ENCODE data around the gene CSTPP1.

CSTPP1 gene, protein sequence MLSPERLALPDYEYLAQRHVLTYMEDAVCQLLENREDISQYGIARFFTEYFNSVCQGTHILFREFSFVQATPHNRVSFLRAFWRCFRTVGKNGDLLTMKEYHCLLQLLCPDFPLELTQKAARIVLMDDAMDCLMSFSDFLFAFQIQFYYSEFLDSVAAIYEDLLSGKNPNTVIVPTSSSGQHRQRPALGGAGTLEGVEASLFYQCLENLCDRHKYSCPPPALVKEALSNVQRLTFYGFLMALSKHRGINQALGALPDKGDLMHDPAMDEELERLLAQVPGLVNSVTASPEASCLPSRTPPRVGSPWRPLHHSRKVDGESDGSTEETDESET

DNA sequence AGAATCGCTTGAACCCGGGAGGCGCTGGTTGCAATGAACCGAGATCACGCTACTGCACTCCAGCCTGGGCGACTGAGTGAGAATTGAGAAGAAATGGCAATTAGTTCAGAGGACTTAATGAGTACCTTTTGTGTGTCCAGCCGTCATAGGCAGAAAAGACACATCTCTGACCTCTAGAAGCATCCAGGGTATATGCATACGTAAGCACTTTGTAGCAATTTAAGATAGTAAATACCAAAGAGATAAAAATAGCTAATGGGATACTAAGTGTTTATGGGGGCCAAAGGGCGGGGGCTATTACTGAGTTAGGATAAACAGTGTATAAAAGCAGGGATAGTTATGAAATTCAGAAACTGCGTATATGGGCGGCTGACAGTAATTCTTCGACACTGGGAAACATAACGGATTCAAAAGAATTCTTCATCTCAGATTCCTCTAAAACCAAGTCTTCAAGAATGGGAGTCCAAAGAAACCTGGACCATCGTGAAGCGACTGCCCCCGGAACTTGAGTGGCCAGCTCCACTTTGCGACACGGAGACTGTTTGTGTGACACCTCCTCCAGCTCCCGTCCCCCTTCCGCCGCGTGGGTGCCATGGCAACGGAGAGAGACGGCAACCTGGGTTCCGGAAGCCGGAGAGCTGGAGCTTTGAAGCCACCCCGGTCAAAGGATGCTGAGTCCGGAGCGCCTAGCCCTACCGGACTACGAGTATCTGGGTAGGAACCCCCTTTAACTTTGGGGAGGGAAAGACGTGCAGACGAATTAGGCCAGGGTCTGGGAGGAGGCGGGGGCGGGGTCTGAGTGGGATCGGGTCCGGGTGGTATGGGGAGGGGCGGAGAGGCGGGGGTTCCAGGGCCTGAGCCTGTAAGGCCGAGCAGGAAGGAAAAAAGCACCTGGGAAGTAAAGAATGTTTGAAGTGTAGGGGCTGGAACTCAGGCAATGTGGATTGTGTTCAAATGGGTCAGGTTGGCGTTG is at the start of gene CSTPP1:
CSTPP1 (plus strand) TSS at position 624 of the 973 bp plus-strand sequence; CDS start at position 669, 45 bp downstream.
- peak; percentile 76 to 83 for DNase-seq

- no peak for DNase-seq
These were observed 47.9 kb upstream of the CSTPP1 start for GRCh38 chr11:46888636-46889035.

- no peak for DNase-seq
These were observed 47.3 kb upstream of the CSTPP1 start for GRCh38 chr11:46889251-46889650.

- DNase-seq: peak; percentile 39 to 73
These were observed 46.7 kb upstream of the CSTPP1 start for GRCh38 chr11:46889689-46890475.

DNA sequence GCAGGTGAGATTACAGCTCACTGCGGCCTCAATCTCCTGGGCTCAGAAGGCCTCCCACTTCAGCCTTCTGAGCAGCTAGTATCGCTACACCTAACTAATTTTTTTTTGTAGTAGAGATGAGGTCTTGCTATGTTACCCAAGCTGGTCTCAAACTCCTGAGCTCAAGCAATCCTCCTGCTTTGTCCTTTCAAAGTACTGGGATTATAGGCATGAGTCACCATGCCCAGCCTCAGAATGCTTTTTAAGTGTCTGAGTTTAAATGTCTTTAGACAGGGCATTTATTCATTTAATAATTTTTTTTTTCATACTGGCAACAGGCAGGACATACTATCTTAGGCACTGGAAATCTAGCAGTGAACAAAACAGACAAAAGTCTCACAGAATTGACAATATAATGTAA is 45.9 kb upstream of the CSTPP1 start:
- DNase-seq: no peak

GRCh38 chr11:46892109-46892508 is 44.5 kb upstream of the CSTPP1 start:
- DNase-seq: no peak

DNA sequence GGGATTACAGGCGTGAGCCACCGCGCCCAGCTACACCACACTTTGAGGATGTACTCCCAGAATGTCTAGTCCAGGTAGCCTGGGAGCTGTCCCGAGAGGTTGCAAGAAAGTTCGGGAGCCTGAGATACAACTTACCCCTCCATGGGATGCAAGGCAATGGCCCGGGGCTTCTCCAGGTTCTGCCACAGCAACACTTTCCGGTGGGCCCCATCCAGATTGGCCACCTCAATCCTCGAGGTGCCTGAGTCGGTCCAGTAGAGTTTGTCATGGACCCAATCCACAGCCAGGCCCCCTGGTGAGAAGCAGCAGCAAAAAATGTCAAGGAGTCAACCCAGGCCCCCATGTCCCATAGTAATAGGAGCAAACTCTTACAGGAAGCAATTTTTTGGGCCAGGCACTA is 43.7 kb upstream of the CSTPP1 start:
- DNase-seq: no peak

DNA sequence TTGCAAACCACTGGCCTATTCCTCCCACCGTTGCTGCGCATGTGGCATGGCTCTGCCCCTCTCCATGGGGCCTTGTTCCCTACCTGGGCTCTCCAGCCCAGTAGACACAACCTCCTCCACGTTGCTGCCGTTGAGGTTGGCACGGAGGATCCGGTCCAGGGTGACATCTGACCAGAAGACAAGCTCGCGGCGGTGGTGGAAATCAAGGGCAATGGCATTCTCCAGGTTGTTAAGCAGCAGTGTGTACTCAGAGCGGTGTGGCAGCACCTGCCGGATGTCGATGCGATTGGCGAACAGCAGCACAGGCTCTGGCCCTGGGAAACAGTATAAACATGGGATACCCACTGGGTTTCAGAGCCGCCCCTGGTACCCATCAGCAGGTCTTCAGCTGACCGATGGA is 42.1 kb upstream of the CSTPP1 start:
- DNase-seq: no peak

GRCh38 chr11:46894961-46895360 is 41.6 kb upstream of the CSTPP1 start:
- no peak for DNase-seq

- no peak for DNase-seq
These were observed 40.7 kb upstream of the CSTPP1 start for GRCh38 chr11:46895821-46896220.

GRCh38 chr11:46896719-46897406 is 39.7 kb upstream of the CSTPP1 start:
- peak; percentile 31 to 59 for DNase-seq

DNA sequence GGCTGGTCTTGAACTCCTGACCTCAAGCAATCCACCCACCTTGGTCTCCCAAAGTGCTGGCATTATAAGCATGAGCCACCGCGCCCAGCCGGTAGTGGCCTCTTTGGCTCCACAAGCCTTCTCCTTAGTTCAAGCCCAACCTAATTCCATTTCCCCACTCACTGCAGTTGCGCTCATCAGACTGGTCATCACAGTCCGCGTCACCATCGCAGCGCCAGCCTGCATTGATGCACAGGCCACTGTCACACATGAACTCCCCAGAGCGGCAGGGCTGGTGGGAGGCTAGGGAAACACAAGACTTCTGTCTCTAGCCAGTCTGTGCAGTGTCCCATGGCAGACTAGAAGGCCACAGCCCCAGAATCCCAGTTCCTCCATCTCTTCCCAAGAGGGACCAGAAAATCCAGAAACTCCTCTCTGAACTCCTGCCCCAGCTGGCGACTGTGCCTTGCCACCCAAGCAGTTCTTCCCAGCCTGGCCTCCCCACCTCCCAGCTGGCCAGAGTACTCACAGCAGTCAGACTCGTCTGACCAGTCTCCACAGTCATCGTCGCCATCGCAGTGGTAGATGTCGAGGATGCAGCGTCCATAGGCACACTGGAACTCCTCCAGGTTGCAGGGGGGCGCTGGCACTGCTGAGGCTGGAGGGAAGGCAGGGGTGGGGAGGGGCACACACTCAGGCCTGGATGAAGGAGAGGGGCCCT is 38.0 kb upstream of the CSTPP1 start:
- no peak for DNase-seq

- DNase-seq: no peak
These were observed 37.0 kb upstream of the CSTPP1 start for GRCh38 chr11:46899501-46900025.

- DNase-seq: no peak
These were observed 36.3 kb upstream of the CSTPP1 start for GRCh38 chr11:46900091-46900746.

DNA sequence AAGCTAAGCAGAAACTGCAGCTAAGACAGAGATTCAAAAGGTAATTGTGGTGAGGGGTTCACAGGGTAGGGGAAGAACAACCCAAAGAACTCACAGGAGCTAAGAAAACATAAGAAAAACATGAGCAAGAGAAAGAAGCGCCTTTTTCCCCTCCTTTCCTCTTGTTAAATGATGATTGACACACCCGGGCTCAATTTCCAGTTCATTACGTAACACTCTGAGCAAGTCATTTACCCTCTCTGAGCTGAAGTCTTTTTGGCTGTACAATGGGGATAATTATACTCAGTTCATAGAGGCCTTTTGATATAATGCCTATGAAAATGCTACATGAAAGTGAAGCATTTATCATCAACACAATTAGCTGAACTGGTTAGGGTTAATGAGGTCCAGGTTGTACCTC is 35.4 kb upstream of the CSTPP1 start:
- no peak for DNase-seq

- DNase-seq: no peak
These were observed 33.9 kb upstream of the CSTPP1 start for GRCh38 chr11:46902694-46903093.

DNA sequence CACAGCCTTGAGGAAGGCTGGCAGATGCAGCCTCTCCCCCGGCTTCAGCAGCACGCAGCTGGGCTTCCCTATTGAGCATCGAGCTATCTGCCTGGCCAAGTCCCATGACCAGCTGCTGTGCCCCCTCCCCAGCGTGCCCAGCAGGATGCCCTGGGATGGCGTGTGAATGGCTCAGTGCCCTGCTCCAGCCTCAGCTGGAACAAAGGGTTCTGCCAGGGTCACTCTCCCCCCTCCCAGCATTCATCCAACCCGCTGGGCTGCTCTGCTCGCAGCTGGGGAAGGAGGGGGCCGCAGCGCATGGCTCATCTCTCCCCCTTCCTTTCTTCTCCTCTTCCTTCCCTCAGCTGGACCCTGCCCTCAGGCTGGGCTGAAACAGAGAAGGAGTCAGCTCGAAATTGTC is 32.7 kb upstream of the CSTPP1 start:
- no peak for DNase-seq

DNA sequence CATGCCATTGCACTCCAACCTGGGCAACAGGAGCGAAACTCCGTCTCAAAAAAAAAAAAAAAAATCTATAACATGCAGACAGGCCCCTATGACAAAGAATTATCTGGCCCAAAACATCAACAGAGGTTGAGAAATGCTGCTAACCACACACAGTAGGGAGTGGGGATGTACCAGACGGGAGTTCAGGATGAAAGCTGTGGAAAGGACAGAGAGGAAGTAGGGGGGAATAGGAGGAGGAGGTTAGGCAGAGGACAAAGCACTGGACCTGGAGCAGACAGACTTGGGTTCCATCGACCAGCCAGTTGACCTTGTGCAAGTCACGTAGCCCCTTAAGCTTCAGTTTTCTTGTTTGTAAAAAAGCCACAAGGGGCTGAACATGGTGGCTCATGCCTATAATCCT is 30.8 kb upstream of the CSTPP1 start:
- no peak for DNase-seq

DNA sequence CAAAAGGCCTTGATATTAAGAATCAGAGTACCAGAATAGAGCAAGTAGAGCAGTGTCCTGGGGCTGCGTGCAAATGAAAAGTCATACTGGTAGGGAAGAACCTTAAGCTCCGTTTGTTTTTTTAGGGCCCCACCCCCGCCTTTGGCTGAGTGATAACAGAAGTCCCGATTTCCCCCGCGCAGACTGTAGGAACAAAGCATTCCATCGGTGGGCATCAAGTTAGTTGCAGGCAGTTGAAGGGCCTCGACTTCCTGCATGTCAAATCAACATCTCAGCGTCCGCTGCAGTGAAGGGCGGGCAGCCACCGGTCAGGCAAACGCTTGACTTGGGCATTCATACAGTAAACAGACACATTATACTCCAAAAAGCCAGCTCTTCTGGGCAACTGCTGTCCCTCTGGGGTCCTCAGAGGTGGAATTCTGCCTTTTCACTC is 29.9 kb upstream of the CSTPP1 start:
- DNase-seq: no peak

DNA sequence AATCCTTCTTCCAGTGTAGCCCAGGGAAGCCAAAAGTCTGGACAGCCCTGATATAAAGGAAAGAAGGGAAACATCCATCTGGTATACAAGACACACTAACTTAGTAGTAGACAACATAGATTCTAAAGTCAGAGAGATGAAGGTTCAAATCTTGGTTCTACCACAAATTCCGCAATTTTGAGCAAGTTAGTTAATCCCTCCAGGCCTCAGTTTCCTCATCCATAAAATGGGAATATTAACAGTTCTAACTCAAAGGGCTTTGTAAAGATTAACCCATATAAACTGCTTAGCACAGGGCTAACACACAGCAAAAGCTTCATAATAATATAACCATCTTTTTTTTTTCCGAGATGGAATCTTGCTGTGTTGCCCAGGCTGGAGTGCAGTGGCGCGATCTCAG is 29.0 kb upstream of the CSTPP1 start:
- DNase-seq: no peak
